OCI-LY7 (cell line): ENCODE data around the gene RYK.

Experiments
- EZH2phosphoT487 ChIP-seq: fragments of 200-600 bp; sonication (generic); IDR thresholded peaks from 2 replicates; pipeline ENCODE4 v1.6.1; 2018; ENCODE audit warnings: low read depth, borderline replicate concordance, mild to moderate bottlenecking, mixed run types, antibody characterized with exemption, low read length, moderate library complexity, mixed read lengths
- TF ChIP-seq, protein P1 (sequence below): fragments of 200-600 bp; sonication (generic); conservative IDR thresholded peaks from 2 replicates; pipeline ENCODE4 v1.5.1; 2014; ENCODE audit warnings: mild to moderate bottlenecking, antibody characterized with exemption, low read length, moderate library complexity, mixed read lengths

DNA sequence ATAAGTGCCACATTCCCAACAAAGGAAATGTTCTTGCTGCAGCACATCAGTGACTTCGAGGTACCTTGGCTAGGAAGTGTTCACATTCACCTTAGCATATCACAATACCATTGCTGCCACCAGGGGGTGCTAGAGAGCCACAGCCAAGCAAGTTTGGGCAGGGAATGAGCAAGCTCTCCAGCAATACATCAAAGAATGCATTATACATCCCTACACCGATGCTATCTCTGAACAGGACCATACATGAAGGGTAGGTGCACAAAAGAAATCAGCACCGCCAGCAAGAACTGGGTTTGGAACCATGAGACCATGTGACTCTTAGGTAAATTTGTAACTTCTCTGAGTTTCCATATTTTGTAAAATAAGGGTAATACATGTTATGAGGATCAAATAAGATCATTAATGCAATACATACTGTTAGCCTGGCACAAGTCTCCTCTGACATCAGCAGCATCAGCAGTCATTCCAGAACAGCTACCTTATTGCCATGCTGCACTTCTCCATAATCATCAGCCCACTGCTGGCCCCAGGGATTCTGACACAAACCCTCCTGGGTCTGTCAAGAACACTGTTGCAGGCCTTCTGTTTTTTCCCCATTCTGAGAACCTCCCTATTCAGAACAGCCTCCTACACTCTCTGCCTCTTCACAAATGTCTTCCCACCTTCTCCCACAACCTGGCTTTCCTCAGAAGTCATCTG is 37.5 kb downstream of the RYK start:
- TF ChIP-seq, protein P1, sequence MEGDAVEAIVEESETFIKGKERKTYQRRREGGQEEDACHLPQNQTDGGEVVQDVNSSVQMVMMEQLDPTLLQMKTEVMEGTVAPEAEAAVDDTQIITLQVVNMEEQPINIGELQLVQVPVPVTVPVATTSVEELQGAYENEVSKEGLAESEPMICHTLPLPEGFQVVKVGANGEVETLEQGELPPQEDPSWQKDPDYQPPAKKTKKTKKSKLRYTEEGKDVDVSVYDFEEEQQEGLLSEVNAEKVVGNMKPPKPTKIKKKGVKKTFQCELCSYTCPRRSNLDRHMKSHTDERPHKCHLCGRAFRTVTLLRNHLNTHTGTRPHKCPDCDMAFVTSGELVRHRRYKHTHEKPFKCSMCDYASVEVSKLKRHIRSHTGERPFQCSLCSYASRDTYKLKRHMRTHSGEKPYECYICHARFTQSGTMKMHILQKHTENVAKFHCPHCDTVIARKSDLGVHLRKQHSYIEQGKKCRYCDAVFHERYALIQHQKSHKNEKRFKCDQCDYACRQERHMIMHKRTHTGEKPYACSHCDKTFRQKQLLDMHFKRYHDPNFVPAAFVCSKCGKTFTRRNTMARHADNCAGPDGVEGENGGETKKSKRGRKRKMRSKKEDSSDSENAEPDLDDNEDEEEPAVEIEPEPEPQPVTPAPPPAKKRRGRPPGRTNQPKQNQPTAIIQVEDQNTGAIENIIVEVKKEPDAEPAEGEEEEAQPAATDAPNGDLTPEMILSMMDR: peak; percentile 97
- TF ChIP-seq EZH2phosphoT487: no peak
